ENCODE data around the gene IQGAP2. TPM values are rescaled to one million over a fixed set of nuclear protein-coding genes. Genes with fewer than 3 reads are reported as not detected.
A peak's percentile ranks its signal among the peaks of the same experiment; 100 is the strongest.

The IQGAP2 gene
- total RNA-seq, 2 experiments from 2014 or later = 118 to 124 TPM

GRCh38 chr5:76528547-76529331, 125.7 kb downstream of the IQGAP2 start:
- Mint-ChIP-seq H3K4me1 (peaks cover 56% of the 10 kb centered on the region), H3K27me3 (no peaks in the 10 kb centered on the region), H3K27ac (no peak overlapping the region), H3K9me3 (no peaks in the 10 kb centered on the region), H3K4me3 (no peak overlapping the region), H3K36me3 (ENCODE audit: low read depth) (peaks cover 17% of the 10 kb centered on the region)
- no peak for DNase-seq
- POLR2A ChIA-PET = interaction anchor here (2.4 kb wide), 1 partner anchor 14 kb away, joined by 9 read pairs; no protein-coding TSS in a partner anchor
- CTCF ChIA-PET = interaction anchor here (1.2 kb wide), 1 partner anchor 79 kb away, joined by 3 read pairs; no protein-coding TSS in a partner anchor

- H3K27ac Mint-ChIP-seq = no peak overlapping the region
- H3K4me3 Mint-ChIP-seq = no peak overlapping the region
- peaks cover 17% of the 10 kb centered on the region for H3K36me3 Mint-ChIP-seq (ENCODE audit: low read depth)
- H3K27me3 Mint-ChIP-seq = no peaks in the 10 kb centered on the region
- no peaks in the 10 kb centered on the region for H3K9me3 Mint-ChIP-seq
- ChIA-PET POLR2A (interaction anchor here (1.1 to 2.4 kb wide), 2 partner anchors 13 kb away, joined by 3 to 9 read pairs; no protein-coding TSS in a partner anchor), CTCF (interaction anchor here (1.2 kb wide), 1 partner anchor 80 kb away, joined by 3 read pairs; no protein-coding TSS in a partner anchor)
- DNase-seq = no peak
- peaks cover 56% of the 10 kb centered on the region for H3K4me1 Mint-ChIP-seq
Observed at GRCh38 chr5:76529464-76530344, 126.6 kb downstream of the IQGAP2 start.

GRCh38 chr5:76532052-76532451, 129.0 kb downstream of the IQGAP2 start:
- Mint-ChIP-seq H3K4me3 (no peak overlapping the region), H3K27ac (no peak overlapping the region), H3K36me3 (ENCODE audit: low read depth) (peaks cover 33% of the 10 kb centered on the region), H3K9me3 (no peaks in the 10 kb centered on the region), H3K27me3 (no peaks in the 10 kb centered on the region), H3K4me1 (peaks cover 50% of the 10 kb centered on the region)
- POLR2A ChIA-PET = no interaction called here
- no peak for DNase-seq
- CTCF ChIA-PET = no interaction called here

GRCh38 chr5:76532973-76533372, 129.9 kb downstream of the IQGAP2 start:
- H3K4me3 Mint-ChIP-seq = no peak overlapping the region
- H3K4me1 Mint-ChIP-seq = peaks cover 45% of the 10 kb centered on the region
- ChIA-PET POLR2A (no interaction called here), CTCF (no interaction called here)
- H3K36me3 Mint-ChIP-seq (ENCODE audit: low read depth) = peaks cover 42% of the 10 kb centered on the region
- no peak overlapping the region for H3K27ac Mint-ChIP-seq
- H3K9me3 Mint-ChIP-seq = peaks cover 4% of the 10 kb centered on the region
- H3K27me3 Mint-ChIP-seq = no peaks in the 10 kb centered on the region
- no peak for DNase-seq

- peaks cover 45% of the 10 kb centered on the region for H3K4me1 Mint-ChIP-seq
- POLR2A ChIA-PET = interaction anchor here (0.6 kb wide), 1 partner anchor 13 kb away, joined by 3 read pairs; no protein-coding TSS in a partner anchor
- no peak overlapping the region for H3K4me3 Mint-ChIP-seq
- no peaks in the 10 kb centered on the region for H3K27me3 Mint-ChIP-seq
- peaks cover 48% of the 10 kb centered on the region for H3K36me3 Mint-ChIP-seq (ENCODE audit: low read depth)
- CTCF ChIA-PET = no interaction called here
- DNase-seq = no peak
- no peak overlapping the region for H3K27ac Mint-ChIP-seq
- H3K9me3 Mint-ChIP-seq = peaks cover 5% of the 10 kb centered on the region
Observed at GRCh38 chr5:76535577-76535976, 132.5 kb downstream of the IQGAP2 start.

GRCh38 chr5:76537073-76537543, 134.0 kb downstream of the IQGAP2 start:
- H3K36me3 Mint-ChIP-seq (ENCODE audit: low read depth) = peaks cover 44% of the 10 kb centered on the region
- H3K27me3 Mint-ChIP-seq = no peaks in the 10 kb centered on the region
- H3K4me1 Mint-ChIP-seq = peaks cover 53% of the 10 kb centered on the region
- H3K9me3 Mint-ChIP-seq = peaks cover 5% of the 10 kb centered on the region
- no peak for DNase-seq
- CTCF ChIA-PET = interaction anchor here (0.7 kb wide), 1 partner anchor 212 kb away, joined by 3 read pairs; no protein-coding TSS in a partner anchor
- H3K27ac Mint-ChIP-seq = no peak overlapping the region
- POLR2A ChIA-PET = no interaction called here
- no peak overlapping the region for H3K4me3 Mint-ChIP-seq

DNA sequence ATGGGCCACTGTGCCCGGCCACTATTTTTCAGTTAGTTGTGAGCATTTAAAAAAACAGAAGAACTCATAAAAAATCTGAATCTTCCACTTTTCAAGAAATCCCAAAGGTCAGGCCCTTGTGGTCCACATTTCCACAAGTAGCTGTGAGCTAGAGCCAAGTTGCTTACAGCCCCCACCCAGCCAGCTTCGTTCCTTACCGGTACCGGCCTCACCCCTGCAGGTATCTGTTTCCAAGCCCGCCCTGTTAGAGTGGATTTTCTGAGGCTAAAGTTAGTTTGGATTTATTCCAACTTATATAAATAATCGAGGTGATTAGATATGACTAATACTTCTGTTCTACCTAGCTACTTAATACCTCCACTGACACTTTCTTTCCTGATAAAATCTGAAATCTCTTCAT, 139.2 kb downstream of the IQGAP2 start:
- ChIA-PET CTCF (interaction anchor here (1.0 to 4.2 kb wide), 10 partner anchors 8 to 216 kb away, joined by 3 to 81 read pairs (median 4); partner anchors contain the start of gene IQGAP2), POLR2A (interaction anchor here (0.9 to 4.7 kb wide), 19 partner anchors 14 to 1032 kb away, joined by 3 to 156 read pairs (median 4); partner anchors contain the start of gene IQGAP2)
- DNase-seq = no peak
- H3K9me3 Mint-ChIP-seq = peaks cover 5% of the 10 kb centered on the region
- peaks cover 85% of the 10 kb centered on the region for H3K4me1 Mint-ChIP-seq
- H3K36me3 Mint-ChIP-seq (ENCODE audit: low read depth) = peaks cover 20% of the 10 kb centered on the region
- peak overlapping the region; percentile 75 for H3K4me3 Mint-ChIP-seq
- H3K27me3 Mint-ChIP-seq = no peaks in the 10 kb centered on the region
- peak overlapping the region; percentile 99 for H3K27ac Mint-ChIP-seq

DNA sequence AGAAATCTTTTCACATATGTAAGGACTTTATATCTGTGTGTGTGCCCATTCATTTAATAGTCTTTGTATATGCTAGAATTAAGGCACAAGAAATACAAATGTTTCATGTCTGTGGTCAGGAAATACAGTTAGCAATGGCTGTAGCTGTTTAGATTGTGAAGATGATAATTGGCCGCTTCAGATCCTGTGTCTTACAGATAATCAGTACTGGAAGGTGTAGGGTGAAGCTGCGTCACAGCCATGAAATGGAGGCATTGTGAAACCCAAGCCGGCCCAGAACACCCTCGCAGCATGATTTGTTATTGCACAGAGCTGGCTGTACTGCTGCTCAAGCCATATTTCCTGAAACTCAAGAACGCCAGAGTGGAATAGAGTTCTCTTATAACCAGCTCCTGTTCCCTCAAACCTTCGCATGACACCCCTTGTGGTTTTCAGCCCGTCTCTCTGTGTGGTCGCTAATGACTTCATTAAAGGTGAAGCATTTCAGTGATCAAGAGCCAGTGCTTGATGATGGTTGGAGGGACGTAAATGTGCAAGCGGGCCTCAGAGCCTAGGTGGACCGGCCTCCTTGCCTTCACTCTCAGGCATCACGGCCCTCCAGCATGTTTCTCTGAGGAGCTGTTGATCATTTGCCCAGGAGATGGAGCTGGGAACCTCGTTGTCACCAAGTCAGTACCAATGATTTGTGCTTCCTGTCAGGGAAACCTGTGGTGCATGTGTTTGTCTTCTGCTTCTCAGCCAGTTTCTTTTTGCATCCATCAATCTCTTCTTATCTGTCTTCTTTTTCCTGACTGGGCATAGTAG, 140.0 kb downstream of the IQGAP2 start:
- Mint-ChIP-seq H3K4me3 (peak overlapping the region; percentile 75), H3K4me1 (peaks cover 91% of the 10 kb centered on the region), H3K27me3 (no peaks in the 10 kb centered on the region), H3K27ac (peak overlapping the region; percentile 99), H3K36me3 (ENCODE audit: low read depth) (peaks cover 11% of the 10 kb centered on the region), H3K9me3 (no peaks in the 10 kb centered on the region)
- ChIA-PET POLR2A (interaction anchor here (0.8 to 4.7 kb wide), 28 partner anchors 9 to 1033 kb away, joined by 3 to 156 read pairs (median 4); partner anchors contain the start of gene IQGAP2), CTCF (interaction anchor here (0.8 to 4.2 kb wide), 21 partner anchors 9 to 287 kb away, joined by 3 to 81 read pairs (median 3); partner anchors contain the start of gene IQGAP2)
- peak; percentile 77 for DNase-seq

- Mint-ChIP-seq H3K27ac (peak overlapping the region; percentile 99), H3K4me3 (peak overlapping the region; percentile 75), H3K4me1 (peaks cover 93% of the 10 kb centered on the region), H3K9me3 (no peaks in the 10 kb centered on the region), H3K27me3 (no peaks in the 10 kb centered on the region), H3K36me3 (ENCODE audit: low read depth) (peaks cover 11% of the 10 kb centered on the region)
- POLR2A ChIA-PET = interaction anchor here (0.9 to 4.7 kb wide), 10 partner anchors 8 to 277 kb away, joined by 3 to 156 read pairs (median 6); partner anchors contain the start of gene IQGAP2
- peak; percentile 73 for DNase-seq
- CTCF ChIA-PET = interaction anchor here (0.7 to 4.2 kb wide), 13 partner anchors 38 to 288 kb away, joined by 3 to 81 read pairs (median 9); partner anchors contain the start of gene IQGAP2
Observed at GRCh38 chr5:76544268-76544926, 141.3 kb downstream of the IQGAP2 start.

GRCh38 chr5:76545184-76545583, 142.1 kb downstream of the IQGAP2 start:
- Mint-ChIP-seq H3K27me3 (no peaks in the 10 kb centered on the region), H3K4me3 (no peak overlapping the region), H3K27ac (peak overlapping the region; percentile 41), H3K4me1 (peaks cover 93% of the 10 kb centered on the region), H3K36me3 (ENCODE audit: low read depth) (peaks cover 17% of the 10 kb centered on the region), H3K9me3 (no peaks in the 10 kb centered on the region)
- CTCF ChIA-PET = interaction anchor here (0.9 to 4.2 kb wide), 2 partner anchors 123 to 142 kb away, joined by 3 to 81 read pairs; partner anchors contain the start of gene IQGAP2
- POLR2A ChIA-PET = interaction anchor here (4.0 to 4.7 kb wide), 2 partner anchors 140 to 219 kb away, joined by 49 to 156 read pairs; partner anchors contain the start of gene IQGAP2
- no peak for DNase-seq

DNA sequence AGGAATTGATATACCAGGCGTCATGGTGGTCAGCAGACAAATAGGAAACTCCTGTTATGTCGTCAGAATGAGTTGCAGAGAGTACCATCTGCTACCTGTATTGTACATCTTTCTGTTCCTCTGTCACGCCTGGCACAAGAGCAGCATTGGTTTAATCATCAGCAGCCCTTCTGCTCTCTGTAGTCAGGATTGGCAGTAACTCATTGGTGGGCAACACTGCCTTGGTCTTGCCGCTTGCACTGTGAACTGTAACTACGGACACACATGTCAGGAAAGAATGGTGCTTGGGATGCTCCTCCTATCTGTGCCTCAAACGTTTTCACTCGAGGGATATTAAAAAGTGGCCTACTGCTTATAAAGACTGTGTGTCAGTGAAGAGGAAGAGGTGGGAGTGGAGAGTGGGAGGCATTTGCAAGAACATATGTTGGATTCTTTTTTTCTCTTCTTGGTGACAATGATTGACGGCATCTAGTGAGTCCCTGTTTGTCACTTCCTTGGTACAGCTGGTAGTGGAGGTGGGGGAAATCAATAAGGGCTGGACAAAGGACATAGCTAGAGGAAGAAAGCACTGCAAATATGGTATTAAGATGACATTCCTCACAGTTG, 143.5 kb downstream of the IQGAP2 start:
- Mint-ChIP-seq H3K27ac (peak overlapping the region; percentile 93), H3K4me1 (peaks cover 82% of the 10 kb centered on the region), H3K36me3 (ENCODE audit: low read depth) (peaks cover 17% of the 10 kb centered on the region), H3K27me3 (no peaks in the 10 kb centered on the region), H3K9me3 (no peaks in the 10 kb centered on the region), H3K4me3 (peak overlapping the region; percentile 64)
- no peak for DNase-seq
- POLR2A ChIA-PET = interaction anchor here (0.8 to 3.8 kb wide), 27 partner anchors 13 to 945 kb away, joined by 3 to 96 read pairs (median 4); partner anchors contain the start of genes AGGF1, IQGAP2, POC5 and WDR41
- CTCF ChIA-PET = interaction anchor here (0.6 to 3.4 kb wide), 9 partner anchors 13 to 274 kb away, joined by 3 to 25 read pairs (median 4); partner anchors contain the start of gene IQGAP2
